Measurements from ENCODE around the gene CEP41. TPM values are rescaled to one million over a fixed set of nuclear protein-coding genes. Genes with fewer than 3 reads are reported as not detected.

The CEP41 gene
- total and polyA plus RNA-seq, 2 experiments from 2014 or later, result 17.4 to 25.0 TPM

- TF ChIP-seq POLR2AphosphoS5 (IDR thresholded peaks at IDR 0.05; ENCODE audit: low read depth) (no peak), CTCF (conservative IDR thresholded peaks at IDR 0.05; ENCODE audit: low read depth in 2 of 2) (no peak), EZH2phosphoT487 (IDR thresholded peaks at IDR 0.05; ENCODE audit: unreplicated experiment) (no peak), JUNB (IDR thresholded peaks at IDR 0.05; ENCODE audit: unreplicated experiment) (no peak)
These were observed 77.6 kb downstream of the CEP41 start (continued) for GRCh38 chr7:130363026-130363847.

- Histone ChIP-seq H3K9me2 (ENCODE audit: insufficient read depth) (no peaks in the 10 kb centered on the region), H3K27ac (ENCODE audit: low read depth) (no peak overlapping the region), H3K4me1 (ENCODE audit: insufficient read depth) (peaks cover 5% of the 10 kb centered on the region; the same call in 1 of the 2 replicates), H3K4me2 (no peak overlapping the region), H4K20me1 (replicated peaks; ENCODE audit: insufficient read depth) (no peaks in the 10 kb centered on the region), H3K79me2 (replicated peaks; ENCODE audit: insufficient read depth) (no peaks in the 10 kb centered on the region), H3F3A (replicated peaks; ENCODE audit: low read depth) (no peaks in the 10 kb centered on the region), H2AFZ (no peak overlapping the region), H3K4me3 (no peak overlapping the region), H3K36me3 (ENCODE audit: insufficient read depth) (no peaks in the 10 kb centered on the region), H3K27me3 (ENCODE audit: insufficient read depth) (no peaks in the 10 kb centered on the region)
- Mint-ChIP-seq H3K4me3 (no peak overlapping the region), H3K4me1 (peaks cover 17% of the 10 kb centered on the region), H3K9me3 (peaks cover 19% of the 10 kb centered on the region), H3K27ac (no peak overlapping the region), H3K36me3 (ENCODE audit: low read depth) (peaks cover 13% of the 10 kb centered on the region; the same call in 2 of the 3 replicates), H3K27me3 (ENCODE audit: insufficient read depth, low read depth, poor library complexity) (peaks cover 9% of the 10 kb centered on the region)
- no peak for ATAC-seq
- no peak for DNase-seq (ENCODE audit: low spot score)
- TF ChIP-seq EZH2 (IDR thresholded peaks at IDR 0.05; ENCODE audit: low read depth, unreplicated experiment) (no peak), ZNF331 (CRISPR knock-in tag; IDR thresholded peaks at IDR 0.05; ENCODE audit: low read depth) (no peak), NANOG (IDR thresholded peaks at IDR 0.05; ENCODE audit: borderline replicate concordance) (no peak), REST (IDR thresholded peaks at IDR 0.05; ENCODE audit: unreplicated experiment) (no peak), EZH2phosphoT487 (IDR thresholded peaks at IDR 0.05; ENCODE audit: unreplicated experiment) (no peak), JUNB (IDR thresholded peaks at IDR 0.05; ENCODE audit: unreplicated experiment) (no peak), STAT1 (IDR thresholded peaks at IDR 0.05; ENCODE audit: unreplicated experiment) (no peak), ZNF462 (CRISPR knock-in tag; IDR thresholded peaks at IDR 0.05) (no peak), ZNF114 (CRISPR knock-in tag; IDR thresholded peaks at IDR 0.05) (no peak), CREB1 (CRISPR knock-in tag; IDR thresholded peaks at IDR 0.05; ENCODE audit: low read depth) (no peak)
These were observed 78.5 kb downstream of the CEP41 start for GRCh38 chr7:130362251-130362816.

Measured in GM23338 (cell line).